Activated CD8-positive, alpha-beta memory T cell treated with anti-CD3 and anti-CD28 coated beads for 24 hours (primary cell): ENCODE results near the gene ZNF366.

Source experiments
- DNase-seq: peaks from one replicate; pipeline ENCODE4 v3.0.0-alpha.2; 2020

ZNF366 gene

DNA sequence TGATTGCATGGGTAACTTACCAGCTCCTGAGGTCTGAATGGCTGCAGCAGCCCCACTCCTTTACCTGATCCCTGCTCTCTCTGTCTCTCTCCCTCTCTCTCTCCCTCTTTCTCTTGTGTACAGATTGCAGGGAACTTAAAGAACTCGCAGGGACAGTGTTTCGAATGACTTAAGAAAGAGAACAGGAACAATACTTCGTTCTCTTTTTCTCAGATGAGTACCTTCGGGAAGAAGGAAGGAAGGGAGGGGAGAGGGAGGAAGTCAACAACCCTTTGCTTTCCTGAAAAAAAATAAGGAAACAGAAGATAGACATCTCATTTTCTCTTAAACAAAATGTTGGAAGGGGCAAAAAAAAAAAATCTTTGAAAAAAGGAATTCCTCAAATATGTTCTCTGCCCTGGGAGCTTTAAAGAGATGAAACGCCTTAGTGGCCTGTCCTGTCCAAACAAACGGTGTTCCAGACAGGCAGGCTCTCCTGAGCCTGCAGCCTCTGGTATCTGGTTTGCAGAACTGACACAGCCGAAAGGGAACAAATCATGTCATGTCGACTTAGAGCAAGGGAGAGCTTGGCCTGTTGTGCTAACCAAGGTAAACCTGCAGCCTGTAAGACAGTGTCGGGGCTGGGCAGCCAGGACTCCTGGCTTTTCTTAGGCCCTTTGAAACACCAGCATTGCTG, at the start of gene ZNF366:
Gene ZNF366, minus strand, starts transcription at position 180 of the 676 bp plus-strand sequence. CDS start 45,914 bp downstream, outside the sequence.
- DNase-seq, result no peak

DNA sequence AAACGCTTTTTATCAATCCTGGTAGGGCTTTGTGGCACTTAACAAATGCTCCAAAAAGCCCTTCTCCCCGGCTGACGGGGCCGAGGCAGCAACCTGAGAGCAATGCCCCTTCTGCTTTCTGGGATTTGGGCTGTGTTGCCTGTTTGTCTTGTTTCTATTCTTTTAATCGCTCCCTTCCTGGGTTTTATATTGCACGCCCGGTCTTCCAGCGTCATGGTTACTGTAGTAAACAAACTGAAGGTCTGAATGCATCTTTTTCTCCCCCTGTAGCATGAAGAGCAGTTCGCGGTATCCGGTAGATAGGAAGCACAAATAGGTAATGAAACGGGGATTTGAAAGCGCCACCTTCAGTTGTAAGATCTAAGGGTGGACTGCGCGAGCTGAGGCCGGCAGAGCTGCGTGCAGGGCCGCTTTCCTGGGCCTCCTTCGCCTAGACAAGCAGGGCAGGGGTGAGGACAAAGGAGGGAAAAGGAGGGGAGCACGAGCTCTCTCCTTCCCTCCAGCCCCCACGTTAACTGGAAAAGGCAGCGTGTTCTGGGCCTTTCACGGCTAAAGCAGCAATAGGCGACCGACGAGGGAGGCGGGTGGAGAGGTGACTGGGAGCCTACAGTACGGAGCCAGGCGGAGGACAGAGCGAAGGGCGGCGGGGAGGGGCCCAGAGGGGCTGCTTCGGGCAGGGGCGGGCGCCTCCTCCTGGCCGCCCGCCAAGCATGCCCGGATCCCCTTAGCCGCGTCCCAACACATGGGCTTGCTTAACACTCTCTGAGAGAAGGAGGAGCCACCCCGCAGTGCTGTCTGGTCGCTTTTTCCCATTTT, 49.3 kb upstream of the ZNF366 start:
- DNase-seq, result peak; percentile 64

GRCh38 chr5:72555871-72556270, 48.7 kb upstream of the ZNF366 start:
- DNase-seq, result no peak

DNA sequence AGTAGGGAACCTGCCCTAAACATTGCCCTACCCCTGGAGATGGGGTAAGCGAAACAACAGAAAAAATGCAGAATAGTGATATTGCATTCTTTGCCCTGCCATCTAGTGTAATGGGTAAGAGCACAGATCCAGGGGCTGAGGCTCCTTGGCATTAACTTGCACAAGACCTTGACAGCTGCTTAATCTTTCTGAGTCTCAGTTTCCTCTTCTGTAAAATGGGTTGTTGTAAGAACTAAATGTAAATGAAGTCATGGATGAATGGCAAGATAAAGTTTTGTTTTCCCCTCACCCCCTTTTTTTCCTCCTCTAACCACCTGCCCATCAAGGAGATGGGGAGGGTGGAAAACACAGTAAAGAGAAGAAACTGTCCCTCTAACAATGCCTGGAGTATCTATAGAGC, 47.7 kb upstream of the ZNF366 start:
- no peak for DNase-seq

DNA sequence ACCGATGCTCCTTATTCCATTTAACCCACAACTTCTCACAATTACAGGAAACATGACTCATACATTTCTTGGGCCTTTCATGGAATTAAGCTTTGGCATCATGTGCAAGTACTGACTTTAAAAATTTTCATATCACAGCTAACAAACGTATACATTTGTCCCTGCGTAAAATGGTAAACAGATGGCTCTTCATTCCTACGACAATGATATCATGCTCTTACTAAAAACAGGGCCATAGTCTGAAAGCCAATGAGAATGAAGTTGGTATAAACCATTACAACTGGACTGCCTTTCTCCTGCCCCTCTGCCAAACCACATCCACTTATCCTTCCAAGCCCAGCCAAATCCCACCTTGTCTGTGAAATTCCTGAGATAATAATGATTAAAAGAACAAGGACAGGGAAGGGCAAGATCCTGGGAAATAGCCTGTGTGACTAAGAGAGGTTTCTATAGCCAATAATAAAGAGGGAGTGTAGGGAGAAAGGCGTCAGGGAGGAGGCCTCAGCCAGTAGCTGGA, 44.9 kb upstream of the ZNF366 start:
- DNase-seq, result no peak

GRCh38 chr5:72550595-72550994, 43.4 kb upstream of the ZNF366 start:
- DNase-seq, result no peak

DNA sequence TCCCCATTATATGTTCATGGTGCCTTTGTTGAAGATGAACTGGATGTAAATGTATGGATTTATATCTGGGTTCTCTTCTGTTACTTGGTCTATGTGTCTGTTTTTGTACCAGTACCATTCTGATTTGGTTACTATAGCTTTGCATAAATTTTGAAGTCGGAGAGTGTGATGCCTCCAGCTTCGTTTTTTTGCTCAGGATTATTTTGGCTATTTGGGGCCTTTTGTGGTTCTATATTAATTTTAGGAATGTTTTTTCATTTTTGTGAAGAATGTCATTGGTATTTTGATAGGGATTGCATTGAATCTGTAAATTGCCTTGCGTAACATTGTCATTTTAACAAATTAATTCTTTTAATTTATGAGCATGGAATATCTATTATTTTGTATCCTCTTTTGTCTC, 36.6 kb upstream of the ZNF366 start:
- no peak for DNase-seq

DNA sequence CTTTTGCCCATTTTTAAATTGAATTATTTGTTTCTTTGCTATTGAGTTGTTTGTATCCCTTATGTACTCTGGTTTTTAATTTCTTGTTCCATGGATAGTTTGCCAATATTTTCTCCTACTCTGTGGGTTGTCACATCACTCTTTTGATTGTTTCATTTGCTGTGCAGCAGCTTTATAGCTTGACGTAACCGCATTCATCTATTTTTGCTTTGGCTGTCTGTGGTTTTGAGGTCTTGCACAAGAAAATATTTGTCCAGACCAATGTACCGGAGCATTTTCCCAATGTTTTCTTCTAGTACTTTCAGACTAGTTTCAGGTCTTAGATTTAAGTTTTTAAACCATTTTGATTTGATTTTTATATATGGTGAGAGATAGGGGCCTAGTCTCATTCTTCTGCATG, 36.2 kb upstream of the ZNF366 start:
- DNase-seq, result no peak

DNA sequence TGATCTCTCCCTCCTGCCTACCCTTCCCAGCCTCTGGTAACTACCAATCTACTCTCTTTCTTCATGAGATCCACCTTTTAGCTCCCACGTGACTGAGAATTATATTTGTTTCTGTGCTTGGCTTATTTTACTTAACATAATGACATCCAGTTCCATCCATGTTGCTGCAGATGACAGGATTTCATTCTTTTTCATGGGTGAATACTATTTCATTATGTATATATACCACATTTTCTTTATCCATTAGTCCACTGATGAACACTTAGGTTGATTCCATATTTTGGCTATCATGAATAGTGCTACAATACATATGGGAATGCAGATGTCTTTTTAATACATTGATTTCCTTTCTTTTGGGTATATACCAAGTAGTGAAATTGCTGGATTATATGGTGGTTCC, 35.5 kb upstream of the ZNF366 start:
- DNase-seq, result no peak

DNA sequence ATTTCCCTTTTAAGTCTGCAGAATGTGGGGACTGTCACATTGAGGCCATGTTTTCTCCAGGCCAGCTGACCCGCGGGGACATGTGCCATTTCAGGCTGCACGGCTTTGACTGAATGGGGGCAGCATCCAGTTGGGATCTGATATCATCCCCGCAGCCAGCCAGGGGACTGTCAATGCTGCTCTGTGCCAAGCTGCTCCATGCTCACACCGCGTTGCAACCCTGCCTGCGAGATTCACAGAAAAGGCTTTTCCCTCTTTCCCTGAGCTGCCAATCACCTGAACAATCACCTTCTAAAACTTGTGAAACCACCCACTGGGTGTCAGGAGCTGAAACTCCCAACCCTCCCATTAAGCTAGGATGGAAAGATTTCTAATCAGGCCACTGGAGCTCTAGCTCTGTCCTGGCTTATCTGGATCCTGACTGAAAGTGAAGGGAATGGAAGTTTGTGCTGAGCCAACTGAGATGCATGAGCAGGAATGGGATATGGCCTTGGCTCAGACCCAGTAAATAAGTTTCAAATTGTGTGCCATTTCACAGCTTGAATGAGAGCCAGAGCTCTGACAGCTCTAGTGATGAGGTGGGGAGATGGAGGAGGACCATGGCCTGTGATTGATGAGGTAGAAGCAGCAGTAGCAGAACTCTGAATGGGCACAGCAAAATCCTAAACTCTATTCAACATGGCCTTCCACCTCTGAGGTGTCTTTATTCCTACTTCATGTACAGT, 34.5 kb upstream of the ZNF366 start:
- DNase-seq, result no peak

GRCh38 chr5:72540759-72541438, 33.7 kb upstream of the ZNF366 start:
- no peak for DNase-seq

GRCh38 chr5:72539726-72540125, 32.5 kb upstream of the ZNF366 start:
- no peak for DNase-seq

DNA sequence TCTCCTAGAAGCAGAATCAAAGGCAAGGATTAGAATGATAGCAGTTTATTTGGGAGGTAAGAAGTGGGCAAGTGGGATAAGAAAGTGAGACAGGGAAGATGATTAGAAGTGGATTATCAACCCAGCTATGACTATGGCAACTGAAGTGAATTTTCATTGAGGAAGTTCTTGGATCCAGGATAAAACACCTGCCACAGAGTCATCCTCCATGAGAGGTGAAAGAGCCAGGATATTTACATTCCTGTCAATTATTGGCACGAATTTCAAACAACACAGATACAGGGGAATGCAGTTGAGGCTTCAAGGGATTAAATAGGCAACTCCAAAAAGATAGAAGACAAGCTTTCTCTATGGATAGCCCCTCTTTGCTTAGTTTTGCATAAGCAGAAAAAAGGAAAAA, 31.8 kb upstream of the ZNF366 start:
- DNase-seq, result no peak

DNA sequence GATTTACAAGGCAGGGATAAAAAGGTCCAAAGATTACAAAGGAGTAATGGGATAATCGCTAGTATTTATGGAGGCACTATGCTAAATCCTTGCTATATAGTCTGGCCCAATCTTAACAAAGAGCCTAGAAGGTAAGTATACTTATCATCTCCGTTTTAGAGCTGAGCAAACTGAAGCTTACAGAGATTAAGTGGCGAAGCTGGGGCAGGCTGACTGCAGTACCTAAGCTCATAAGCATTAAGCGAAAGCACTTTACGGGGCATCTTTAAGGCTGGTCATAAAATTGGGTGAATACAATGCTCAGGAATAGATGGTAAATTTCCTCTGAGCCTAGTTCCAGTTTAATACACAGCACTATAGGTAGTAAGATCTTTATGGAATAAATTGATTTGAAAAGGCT, 30.0 kb upstream of the ZNF366 start:
- no peak for DNase-seq

DNA sequence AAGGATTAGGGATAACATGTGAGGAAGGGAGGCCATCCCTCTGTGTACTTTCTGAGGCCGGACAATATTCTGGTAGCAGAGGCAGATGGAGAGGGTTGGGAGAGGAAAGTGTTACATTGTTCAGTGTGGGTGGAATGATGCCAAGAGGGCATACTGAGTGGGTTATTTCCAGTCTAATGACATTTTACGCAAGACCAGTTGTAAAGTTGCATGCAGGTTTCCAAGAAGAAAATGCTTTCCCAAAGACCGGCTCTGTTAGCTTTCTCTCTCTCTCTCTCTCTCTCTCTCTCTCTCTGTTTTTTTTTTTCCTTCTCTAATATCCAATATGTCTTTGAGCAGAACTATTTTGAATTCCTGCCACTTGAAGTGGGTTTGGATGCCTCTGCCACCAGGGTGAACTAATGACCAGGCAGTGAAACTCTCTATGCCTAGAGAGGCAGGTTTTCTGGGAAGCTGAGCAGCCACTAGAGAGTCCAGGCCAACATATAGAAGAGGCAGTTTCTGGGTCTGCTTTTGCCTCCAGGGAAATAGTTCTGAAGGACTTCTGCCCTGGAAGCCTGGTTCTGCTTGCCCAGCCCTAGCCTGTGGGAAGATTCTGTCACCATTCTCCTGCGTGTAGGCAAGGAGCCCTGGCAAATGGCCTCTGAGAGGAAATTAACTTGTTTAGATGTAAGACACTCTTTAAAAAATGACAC, 24.4 kb upstream of the ZNF366 start:
- DNase-seq, result no peak

- no peak for DNase-seq
These were observed 23.0 kb upstream of the ZNF366 start for GRCh38 chr5:72530196-72530595.

DNA sequence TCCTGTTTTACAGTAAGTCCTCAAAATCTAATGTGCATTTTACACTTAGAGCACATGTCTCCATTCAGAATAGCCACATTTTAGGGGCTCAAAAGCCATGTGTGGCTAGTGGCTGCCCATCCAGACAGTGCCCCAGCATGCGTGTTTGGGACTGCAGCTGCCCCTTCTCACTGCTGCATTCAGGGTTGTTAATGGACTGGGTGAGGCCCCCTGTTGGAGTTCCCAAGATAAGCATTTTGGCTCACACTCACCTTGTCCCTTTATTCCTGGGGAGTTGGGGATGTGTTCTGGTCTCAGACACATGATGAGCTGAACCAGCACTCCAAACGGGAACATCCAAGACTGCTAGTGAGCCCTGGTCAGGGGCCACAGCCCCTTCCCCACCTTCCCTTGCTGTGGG, 22.2 kb upstream of the ZNF366 start:
- no peak for DNase-seq

- DNase-seq, result no peak
These were observed 18.6 kb upstream of the ZNF366 start for GRCh38 chr5:72525816-72526215.

- DNase-seq, result no peak
These were observed 16.9 kb upstream of the ZNF366 start for GRCh38 chr5:72523960-72524582.

DNA sequence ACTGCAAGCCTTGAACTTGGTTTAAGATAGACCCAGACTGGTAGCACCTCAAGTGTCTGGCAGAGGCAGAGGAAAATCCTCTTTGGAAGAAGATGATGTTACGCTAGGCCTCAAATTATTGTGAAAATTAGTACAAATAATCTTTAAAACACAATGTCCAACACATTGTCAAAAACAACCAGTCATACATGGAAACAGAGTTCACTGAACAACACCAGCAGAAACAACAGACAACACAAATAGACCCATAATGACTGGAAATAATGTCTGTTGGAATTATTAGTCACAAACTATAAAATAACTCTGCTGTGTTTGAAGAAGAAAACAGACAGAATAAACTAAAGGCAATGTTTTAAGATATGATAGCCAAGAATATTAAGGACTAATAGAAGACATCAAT, 15.4 kb upstream of the ZNF366 start:
- no peak for DNase-seq

GRCh38 chr5:72519111-72519510, 11.9 kb upstream of the ZNF366 start:
- no peak for DNase-seq
